HEK293 (cell line): ENCODE data around the gene PCBD2.
A peak's percentile ranks its signal among the peaks of the same experiment; 100 is the strongest.
"Not testable (repeated sequence)": the region's sequence is repeated elsewhere in the genome, so short reads cannot be mapped to it uniquely, and the experiment has no call there.

Experiments used
- CTCF ChIA-PET: fragments of 350-600 bp; formaldehyde crosslinking; extraction: SDS; loops from one replicate; lab custom pipeline; 2021; ENCODE audit warnings: antibody characterized with exemption; lab: Yijun Ruan, JAX
- POLR2A ChIA-PET: fragments of 300-600 bp; formaldehyde crosslinking; extraction: SDS; loops from one replicate; lab custom pipeline; 2020; ENCODE audit warnings: antibody characterized with exemption, inconsistent platforms; lab: Yijun Ruan, JAX
- H3K27ac ChIP-seq: fragments of 200-500 bp; sonication (Bioruptor generic); 2 replicates; pipeline ENCODE4 v1.5.1; 2014; ENCODE audit warnings: low read depth, low read length, control low read depth, inconsistent platforms; ENCODE audit errors: extremely low read depth
- H3K36me3 ChIP-seq, 2 experiments: fragments of 200-500 bp in 1 of 2; sonication (Bioruptor generic) in 1 of 2; 1 replicate in 1 of 2; 2 replicates in 1 of 2; pipeline ENCODE4 v1.5.1; 2014 to 2017; ENCODE audit warnings: inconsistent platforms in 2 of 2, low read length in 2 of 2; ENCODE audit not compliant: control insufficient read depth in 2 of 2, insufficient read depth in 1 of 2
- H3K4me1 ChIP-seq: fragments of 200-500 bp; sonication (Bioruptor generic); 2 replicates; pipeline ENCODE4 v1.5.1; 2014; ENCODE audit warnings: mild to moderate bottlenecking, low read length, inconsistent platforms; ENCODE audit not compliant: control insufficient read depth, insufficient read depth
- H3K4me3 ChIP-seq: 2 replicates; pipeline ENCODE4 v1.5.1; 2011; ENCODE audit warnings: low read depth, mild to moderate bottlenecking, control low read depth, low read length, moderate library complexity
- H3K9me3 ChIP-seq: fragments of 200-500 bp; sonication (Bioruptor generic); 2 replicates; pipeline ENCODE4 v1.5.1; 2014; ENCODE audit warnings: low read depth, low read length, inconsistent platforms; ENCODE audit not compliant: control insufficient read depth, insufficient read depth
- BCL11B ChIP-seq: fragments of 450-650 bp; formaldehyde crosslinking; IDR thresholded peaks from 2 replicates; pipeline ENCODE4 v1.5.1; 2016; ENCODE audit warnings: low read depth, missing biosample characterization, missing genetic modification characterization
- EGR2 ChIP-seq: fragments of 450-650 bp; formaldehyde crosslinking; IDR thresholded peaks from 2 replicates; pipeline ENCODE4 v1.5.1; 2016; ENCODE audit warnings: low read depth, missing biosample characterization, missing genetic modification characterization
- HOXC10 ChIP-seq: sonication (generic); formaldehyde crosslinking; IDR thresholded peaks from 2 replicates; pipeline ENCODE4 v1.8.1; 2023; ENCODE audit warnings: mild to moderate bottlenecking, missing genetic modification reagents
- KLF7 ChIP-seq: fragments of 450-650 bp; formaldehyde crosslinking; IDR thresholded peaks from 2 replicates; pipeline ENCODE4 v1.5.1; 2016; ENCODE audit warnings: missing biosample characterization, missing genetic modification characterization, borderline replicate concordance
- YY2 ChIP-seq: fragments of 450-650 bp; formaldehyde crosslinking; IDR thresholded peaks from 2 replicates; pipeline ENCODE4 v1.5.1; 2016; ENCODE audit warnings: missing biosample characterization, missing genetic modification characterization
- ZNF146 ChIP-seq: fragments of 450-650 bp; formaldehyde crosslinking; IDR thresholded peaks from 2 replicates; pipeline ENCODE4 v1.5.1; 2016; ENCODE audit warnings: missing biosample characterization, missing genetic modification characterization
- ZNF16 ChIP-seq: fragments of 450-650 bp; formaldehyde crosslinking; IDR thresholded peaks from 2 replicates; pipeline ENCODE4 v1.5.1; 2016; ENCODE audit warnings: low read depth, missing biosample characterization, missing genetic modification characterization
- ZNF175 ChIP-seq: fragments of 450-650 bp; formaldehyde crosslinking; IDR thresholded peaks from 2 replicates; pipeline ENCODE4 v1.5.1; 2016; ENCODE audit warnings: missing biosample characterization, missing genetic modification characterization
- ZNF280D ChIP-seq: fragments of 450-650 bp; formaldehyde crosslinking; IDR thresholded peaks from 2 replicates; pipeline ENCODE4 v1.5.1; 2016; ENCODE audit warnings: missing biosample characterization, missing genetic modification characterization
- ZNF354C ChIP-seq: fragments of 450-650 bp; formaldehyde crosslinking; IDR thresholded peaks from 2 replicates; pipeline ENCODE4 v1.5.1; 2016; ENCODE audit warnings: missing biosample characterization, missing genetic modification characterization, low read depth, borderline replicate concordance
- ZNF362 ChIP-seq: fragments of 450-650 bp; formaldehyde crosslinking; IDR thresholded peaks from 2 replicates; pipeline ENCODE4 v1.5.1; 2016; ENCODE audit warnings: missing biosample characterization, missing genetic modification characterization
- ZNF501 ChIP-seq: fragments of 450-650 bp; formaldehyde crosslinking; IDR thresholded peaks from 2 replicates; pipeline ENCODE4 v1.5.1; 2016; ENCODE audit warnings: missing biosample characterization, missing genetic modification characterization
- ZNF518A ChIP-seq: fragments of 450-650 bp; formaldehyde crosslinking; conservative IDR thresholded peaks from 2 replicates; pipeline ENCODE4 v1.5.1; 2016; ENCODE audit warnings: low read depth, missing biosample characterization, missing genetic modification characterization
- ZNF580 ChIP-seq: fragments of 450-650 bp; formaldehyde crosslinking; IDR thresholded peaks from 2 replicates; pipeline ENCODE4 v1.5.1; 2016; ENCODE audit warnings: missing biosample characterization, missing genetic modification characterization
- ZNF777 ChIP-seq: fragments of 450-650 bp; formaldehyde crosslinking; IDR thresholded peaks from 2 replicates; pipeline ENCODE4 v1.5.1; 2017; ENCODE audit warnings: missing biosample characterization, missing genetic modification characterization, borderline replicate concordance

The PCBD2 gene

GRCh38 chr5:134998068-134998467, 93.1 kb downstream of the PCBD2 start:
- H3K9me3 ChIP-seq, H3K4me3 ChIP-seq, H3K36me3 ChIP-seq, CTCF ChIA-PET, H3K4me1 ChIP-seq, H3K27ac ChIP-seq, POLR2A ChIA-PET: not testable (repeated sequence)
- TF ChIP-seq ZNF146 (tag by site-specific recombination) (peak; percentile 96), ZNF280D (tag by site-specific recombination) (0 out of 2 replicates have a peak, but pooled peaks have one; percentile 58), ZNF580 (tag by site-specific recombination) (peak; percentile 64)

GRCh38 chr5:135004376-135004775, 99.4 kb downstream of the PCBD2 start:
- Histone ChIP-seq H3K27ac (no peak overlapping the region), H3K36me3 (no peaks in the 10 kb centered on the region), H3K4me1 (no peaks in the 10 kb centered on the region), H3K9me3 (no peaks in the 10 kb centered on the region), H3K4me3 (no peak overlapping the region)
- TF ChIP-seq BCL11B (tag by site-specific recombination) (no peak), ZNF16 (no peak), ZNF354C (tag by site-specific recombination) (no peak)
- ChIA-PET POLR2A (no interaction called here), CTCF (no interaction called here)

- no peak overlapping the region for H3K4me3 ChIP-seq
- TF ChIP-seq ZNF362 (tag by site-specific recombination) (no peak), KLF7 (tag by site-specific recombination) (no peak), ZNF146 (tag by site-specific recombination) (no peak), ZNF280D (tag by site-specific recombination) (no peak), ZNF518A (tag by site-specific recombination) (no peak), YY2 (tag by site-specific recombination) (no peak), ZNF777 (tag by site-specific recombination) (no peak), ZNF501 (tag by site-specific recombination) (no peak), HOXC10 (CRISPR knock-in tag) (no peak), EGR2 (tag by site-specific recombination) (no peak), ZNF175 (tag by site-specific recombination) (no peak)
- H3K27ac ChIP-seq: no peak overlapping the region
- no peaks in the 10 kb centered on the region for H3K4me1 ChIP-seq
- ChIA-PET POLR2A (no interaction called here), CTCF (no interaction called here)
- no peaks in the 10 kb centered on the region for H3K36me3 ChIP-seq
- no peaks in the 10 kb centered on the region for H3K9me3 ChIP-seq
Measured at GRCh38 chr5:135005076-135005475, 100.1 kb downstream of the PCBD2 start.
